Heart left ventricle (tissue), 16 donors: ENCODE measurements around the gene DAAM2. TPM values are rescaled to one million over a fixed set of nuclear protein-coding genes. Genes with fewer than 3 reads are reported as not detected.

Source experiments
- ATAC-seq, 4 donors: fragments of 200-7000 bp; cut with Tn5 transposase; one replicate each; pipeline ENCODE4 v1.9.1; 2020 to 2022; ENCODE audit warnings: moderate library complexity in 4 of 4, mild to moderate bottlenecking in 3 of 4, moderate number of reproducible peaks in 1 of 4
- DNase-seq, 5 donors: peaks; one replicate each; pipeline ENCODE4 v3.0.0-alpha.2; 2020
- H3K27ac ChIP-seq, 12 donors: fragments of 200-600 bp; sonication (generic) in 4 of 12; one replicate each; pipeline versions ENCODE4 v1.5.0 to v1.8.0; 2016 to 2022; ENCODE audit warnings: mild to moderate bottlenecking in 2 of 12
- H3K27me3 ChIP-seq, 9 donors: fragments of 200-600 bp; sonication (generic) in 2 of 9; one replicate each; pipeline versions ENCODE4 v1.5.1 to v1.8.0; 2016 to 2022; ENCODE audit warnings: mild to moderate bottlenecking in 3 of 9
- H3K36me3 ChIP-seq, 9 donors: fragments of 200-600 bp; sonication (generic) in 2 of 9; one replicate each; pipeline versions ENCODE4 v1.5.0 to v1.8.0; 2018 to 2022; ENCODE audit warnings: mild to moderate bottlenecking in 2 of 9
- H3K4me1 ChIP-seq, 12 donors: fragments of 200-600 bp; sonication (generic) in 4 of 12; one replicate each; pipeline versions ENCODE4 v1.5.0 to v1.8.0; 2016 to 2022; ENCODE audit warnings: mild to moderate bottlenecking in 3 of 12
- H3K4me3 ChIP-seq, 12 donors: fragments of 200-600 bp; sonication (generic) in 4 of 12; one replicate each; pipeline versions ENCODE4 v1.5.0 to v1.8.0; 2017 to 2022; ENCODE audit warnings: mild to moderate bottlenecking in 9 of 12, moderate library complexity in 4 of 12
- H3K9me3 ChIP-seq, 12 donors: fragments of 200-600 bp; sonication (generic) in 4 of 12; one replicate each; pipeline versions ENCODE4 v1.5.0 to v1.8.0; 2016 to 2022; ENCODE audit warnings: mild to moderate bottlenecking in 1 of 12
- CTCF ChIP-seq, 12 donors: fragments of 200-600 bp; sonication (generic) in 4 of 12; IDR thresholded peaks; one replicate each; pipeline versions ENCODE4 v1.5.0 to v1.8.0; 2018 to 2022; ENCODE audit warnings: antibody characterized with exemption in 12 of 12, mild to moderate bottlenecking in 5 of 12
- POLR2A ChIP-seq, 2 donors: fragments of 450-650 bp; IDR thresholded peaks; one replicate each; pipeline ENCODE4 v1.6.1; 2017; ENCODE audit warnings: antibody characterized with exemption in 2 of 2, mild to moderate bottlenecking in 2 of 2, moderate library complexity in 2 of 2
- WGBS, 4 donors: extraction: QIAGEN DNeasy Blood & Tissue Kit in 2 of 4; methylation state at CpG; one replicate each; pipeline versions ENCODE4 v1.1.5 to v1.1.7; 2013 to 2018; 5-methylcytosine and 5-hydroxymethylcytosine counted together
- intact Hi-C, 10 donors: fragments of 100-400 bp; cut with DNase I; formaldehyde crosslinking; loops; one replicate each; pipeline versions ENCODE4 v1.11.1 to v1.14.2; 2022
- polyA plus RNA-seq, 2 donors: library from polyadenylated mRNA; stranded (reverse); fragments of 200-250 nt; gene quantifications; one replicate each; pipeline ENCODE4 v1.2.3, GENCODE V29; 2013
- total RNA-seq, 9 donors: library from RNA; depleted of rRNA in 2 of 9; stranded (reverse); fragments of >200 nt in 2 of 9; fragmentation: NEBNext Ultra II Directional in 3 of 9; extraction: Animal tissue kit (Norgen Biotek cat#: 25700) in 3 of 9; gene quantifications; one replicate each; pipeline versions ENCODE4 v1.1.0 to v1.2.4, GENCODE V29; 2016 to 2023
- donor health status: ischemic (EF 13 %, LVEDD 7.1; RV severe dilation, severe dysfunction).
- donor health status: healthy with polysubstance abuse.
- donor health status: DM: no; HTN: yes; CAD: no.
- donor health status: DM: no; HTN: no; CAD: no.
- donor health status: ischemic (EF 25% LVEDD 6.9; RV normal size, moderate dysfunction).
- donor health status: ischemic (EF 25% LVEDD 5.7; RV mildly dilated, moderate dysfunction).
- donor health status: healthy.
- donor health status: DM: yes; HTN: yes; CAD: no.
- donor health status: ischemic (EF 35%, LVEDD 5.7; RV mildly dilated, moderate dysfunction).
- donor health status: nonischemic (EF 11% LVEDD 7.7; RV severe dilation, severe dysfunction).
- donor health status: DM: yes; HTN: yes; CAD: no.
- donor health status: PGD.
- donor health status: ischemic (EF 29% LVEDD 5.4; RV normal size, mild dysfunction).
- donor health status: nonischemic (EF 23%, LVEDD 6.1; RV moderate dilation, normal function).

The DAAM2 gene
- total and polyA plus RNA-seq, 11 donors, result 6.4 to 20.9 (median 13.6) TPM

GRCh38 chr6:39758905-39759605 lies 33.1 kb upstream of the DAAM2 start:
- ATAC-seq, result no peak

GRCh38 chr6:39760226-39760952 lies 31.8 kb upstream of the DAAM2 start:
- TF ChIP-seq POLR2A (IDR thresholded peaks at IDR 0.05) (no peak), CTCF (IDR thresholded peaks at IDR 0.05) (no peak)
- ATAC-seq, result peak in 3 of 4 donors; percentile 42 to 81 (median 50)

More at GRCh38 chr6:39758905-39759605, 33.1 kb upstream of the DAAM2 start:
- 54 to 67% (median 59%) methylated on average over 2 of the region's 2 CpGs for WGBS, 4 donors
- Histone ChIP-seq H3K36me3 (no peaks in the 10 kb centered on the region), H3K27me3 (no peaks in the 10 kb centered on the region), H3K4me3 (no peak overlapping the region), H3K4me1 (peaks cover 0 to 33% (median 17%) of the 10 kb centered on the region in 12 donors), H3K27ac (no peak overlapping the region), H3K9me3 (no peaks in the 10 kb centered on the region)
- intact Hi-C loops, result no loop called here
- DNase-seq, result no peak
- TF ChIP-seq POLR2A (IDR thresholded peaks at IDR 0.05) (no peak), CTCF (IDR thresholded peaks at IDR 0.05) (no peak)

GRCh38 chr6:39765508-39766065 lies 26.6 kb upstream of the DAAM2 start:
- TF ChIP-seq POLR2A (IDR thresholded peaks at IDR 0.05) (no peak), CTCF (IDR thresholded peaks at IDR 0.05) (no peak)
- Histone ChIP-seq H3K27ac (no peak overlapping the region), H3K36me3 (no peaks in the 10 kb centered on the region), H3K27me3 (no peaks in the 10 kb centered on the region), H3K9me3 (no peaks in the 10 kb centered on the region), H3K4me1 (peaks cover 0 to 8% (median 2%) of the 10 kb centered on the region in 12 donors), H3K4me3 (no peak overlapping the region)
- ATAC-seq, result no peak
- 71 to 79% (median 75%) methylated on average over 3 of the region's 3 CpGs for WGBS, 4 donors
- DNase-seq, result no peak
- intact Hi-C loops, result no loop called here

More at GRCh38 chr6:39760226-39760952, 31.8 kb upstream of the DAAM2 start:
- no peak for DNase-seq
- Histone ChIP-seq H3K27me3 (no peaks in the 10 kb centered on the region), H3K4me1 (peaks cover 0 to 20% (median 9%) of the 10 kb centered on the region in 12 donors), H3K9me3 (no peaks in the 10 kb centered on the region), H3K27ac (peak overlapping the region in 2 of 12 donors; percentile 1 to 46), H3K4me3 (no peak overlapping the region), H3K36me3 (no peaks in the 10 kb centered on the region)
- WGBS, 4 donors, result 31 to 44% (median 43%) methylated on average over 3 of the region's 3 CpGs
- intact Hi-C loops, result no loop called here

GRCh38 chr6:39769012-39769411 lies 23.2 kb upstream of the DAAM2 start:
- Histone ChIP-seq H3K36me3 (no peaks in the 10 kb centered on the region), H3K9me3 (no peaks in the 10 kb centered on the region), H3K4me3 (no peak overlapping the region), H3K27me3 (no peaks in the 10 kb centered on the region), H3K27ac (no peak overlapping the region), H3K4me1 (no peaks in the 10 kb centered on the region)
- DNase-seq (no peak), ATAC-seq (no peak)
- no peak for TF ChIP-seq POLR2A (IDR thresholded peaks at IDR 0.05)
- no peak for TF ChIP-seq CTCF (IDR thresholded peaks at IDR 0.05)
- WGBS, 4 donors, result 73 to 84% (median 79%) methylated on average over 5 of the region's 5 CpGs
- intact Hi-C loops, result no loop called here
